Islet precursor cell (in vitro differentiated cells): ENCODE results near the gene HDAC11.
"Not testable (repeated sequence)": the region's sequence is repeated elsewhere in the genome, so short reads cannot be mapped to it uniquely, and the experiment has no call there.

ENCODE experiments used
- DNase-seq: peaks from one replicate; pipeline ENCODE4 v3.0.0-alpha.2; 2018

Gene HDAC11

DNA sequence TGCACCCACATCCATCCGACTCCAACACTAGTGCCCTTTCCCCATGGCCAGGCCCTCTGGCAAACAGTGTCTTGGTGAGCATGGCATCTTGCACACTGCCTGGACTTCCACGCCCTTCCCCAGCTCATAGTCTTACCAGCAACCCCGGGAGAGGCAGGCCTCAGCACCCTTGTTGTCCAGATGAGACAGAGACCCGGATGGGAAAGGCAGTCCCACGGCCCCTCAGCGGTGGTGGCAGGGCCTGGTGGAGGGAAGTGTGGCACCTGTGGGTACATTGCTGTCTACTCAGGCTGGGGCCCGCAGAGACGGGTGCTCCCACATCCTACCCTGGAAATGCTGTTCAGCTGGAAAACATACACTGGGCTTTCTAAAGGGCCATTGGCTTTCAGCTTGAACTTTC lies 28.4 kb downstream of the HDAC11 start:
- no peak for DNase-seq

DNA sequence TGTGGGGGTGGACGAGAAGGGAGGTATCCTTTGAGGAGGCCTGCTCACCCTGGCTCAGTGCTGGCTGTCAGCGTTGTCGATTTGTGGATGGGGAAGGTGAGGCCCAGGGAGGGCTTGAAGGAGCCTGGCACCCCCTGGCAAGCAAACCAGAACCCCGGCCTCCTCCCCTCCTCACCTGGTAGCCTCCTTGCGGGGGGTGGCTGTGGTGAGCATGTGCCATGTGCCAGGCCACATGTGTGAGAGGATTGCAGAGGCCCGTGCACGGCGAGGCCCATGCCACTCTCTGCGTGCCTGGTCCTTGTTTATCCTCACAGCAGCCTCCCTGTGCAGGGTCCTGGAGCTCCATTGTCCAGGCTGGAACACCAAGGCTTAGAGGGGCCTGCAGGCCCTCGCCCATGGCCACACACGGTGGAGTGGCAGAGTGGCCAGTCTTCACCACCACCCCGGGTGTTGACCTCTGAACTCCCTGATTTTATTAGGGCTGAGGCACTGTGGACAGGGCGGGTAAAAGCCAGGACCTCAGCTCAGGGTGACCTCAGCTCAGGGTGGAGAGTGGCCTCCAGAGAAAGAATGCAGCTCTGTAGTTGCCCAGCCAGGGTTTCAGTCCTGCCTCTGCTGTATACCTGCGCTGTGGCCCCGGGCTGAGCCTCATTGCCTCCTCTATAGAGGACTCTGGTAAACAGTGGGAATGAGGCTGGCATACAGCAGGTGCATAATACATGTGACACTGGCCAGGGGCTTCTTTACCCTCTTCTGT lies 29.1 kb downstream of the HDAC11 start:
- peak; percentile 59 for DNase-seq

DNA sequence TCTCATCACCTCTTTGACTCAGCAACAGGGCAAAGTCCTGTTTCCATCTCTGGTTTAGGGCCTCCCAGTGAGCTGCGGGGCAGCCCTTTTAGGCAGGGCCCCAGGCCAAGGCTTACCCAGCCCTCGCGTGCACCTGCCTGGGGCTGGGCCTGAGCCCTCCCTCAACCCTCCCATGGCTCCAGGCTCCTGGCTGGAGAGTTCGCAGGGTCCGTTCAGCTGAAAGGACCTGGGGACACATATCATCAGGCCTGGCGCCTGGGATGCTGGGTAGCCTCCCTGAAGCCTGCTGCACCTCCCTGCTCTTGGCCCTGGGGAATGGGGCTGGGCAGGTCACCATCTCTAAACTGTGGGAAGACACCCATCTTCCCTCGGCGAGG lies 29.7 kb downstream of the HDAC11 start:
- no peak for DNase-seq

DNA sequence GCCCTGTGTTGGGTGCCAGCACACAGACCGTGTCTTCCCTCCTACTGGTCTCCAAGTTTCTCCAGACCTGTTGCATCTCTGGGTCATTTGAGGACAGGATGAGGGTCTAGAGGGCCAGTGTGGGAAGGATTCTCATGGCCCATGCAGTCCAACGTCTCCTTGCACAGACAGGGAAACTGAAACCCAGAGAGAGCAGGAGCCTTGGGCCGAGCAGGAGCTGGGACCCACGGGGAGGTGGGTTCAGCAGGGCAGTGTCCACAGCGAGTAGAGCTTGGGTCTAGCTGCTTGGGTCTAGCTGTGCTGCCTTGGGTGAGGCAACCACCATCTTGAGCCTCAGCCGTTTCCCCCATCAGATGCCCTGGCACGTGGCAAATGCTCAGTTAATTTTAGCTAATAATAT lies 32.3 kb downstream of the HDAC11 start:
- DNase-seq, result no peak

DNA sequence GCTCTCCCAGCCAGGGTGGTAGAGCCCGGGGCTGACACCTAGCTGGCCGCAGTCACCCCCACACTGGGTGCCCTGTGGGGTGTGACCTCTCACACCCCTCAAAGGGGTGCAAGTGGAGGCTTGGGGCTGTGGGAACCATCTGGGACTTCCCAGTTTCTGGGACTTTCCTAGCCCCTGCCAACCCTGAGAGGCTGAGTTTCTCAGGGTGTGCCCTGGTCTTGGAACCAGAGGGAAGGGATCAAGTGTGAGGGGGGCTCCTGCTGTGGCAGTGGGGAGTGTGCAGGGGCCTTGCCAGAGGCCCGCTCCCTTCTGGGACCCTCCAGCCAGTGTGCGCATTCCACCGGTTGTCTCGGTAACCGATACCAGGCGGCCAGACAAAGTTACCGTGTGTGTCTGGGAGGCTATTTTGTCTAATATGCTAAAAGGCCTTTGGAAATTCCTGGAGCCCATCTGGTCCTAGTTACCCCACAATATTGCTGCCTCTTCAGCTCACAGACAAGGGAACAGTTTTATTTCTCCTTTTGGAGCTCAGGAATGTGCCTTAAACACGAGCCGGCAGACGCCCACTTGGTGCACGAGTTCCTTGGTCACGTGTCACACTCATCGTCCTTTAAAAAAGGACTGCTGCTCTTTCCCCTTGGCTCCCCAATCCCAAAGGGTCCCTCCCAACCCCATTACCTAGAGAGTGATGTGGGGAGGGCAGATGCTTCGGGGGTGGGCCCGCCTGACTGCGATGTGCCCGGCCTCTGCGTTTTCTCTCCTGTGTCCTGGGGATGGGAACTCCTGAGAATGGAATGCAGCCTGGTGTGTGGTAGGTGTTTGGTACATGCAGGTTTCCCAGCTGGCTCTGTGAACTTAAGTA lies 33.2 kb downstream of the HDAC11 start:
- peak; percentile 82 for DNase-seq

DNA sequence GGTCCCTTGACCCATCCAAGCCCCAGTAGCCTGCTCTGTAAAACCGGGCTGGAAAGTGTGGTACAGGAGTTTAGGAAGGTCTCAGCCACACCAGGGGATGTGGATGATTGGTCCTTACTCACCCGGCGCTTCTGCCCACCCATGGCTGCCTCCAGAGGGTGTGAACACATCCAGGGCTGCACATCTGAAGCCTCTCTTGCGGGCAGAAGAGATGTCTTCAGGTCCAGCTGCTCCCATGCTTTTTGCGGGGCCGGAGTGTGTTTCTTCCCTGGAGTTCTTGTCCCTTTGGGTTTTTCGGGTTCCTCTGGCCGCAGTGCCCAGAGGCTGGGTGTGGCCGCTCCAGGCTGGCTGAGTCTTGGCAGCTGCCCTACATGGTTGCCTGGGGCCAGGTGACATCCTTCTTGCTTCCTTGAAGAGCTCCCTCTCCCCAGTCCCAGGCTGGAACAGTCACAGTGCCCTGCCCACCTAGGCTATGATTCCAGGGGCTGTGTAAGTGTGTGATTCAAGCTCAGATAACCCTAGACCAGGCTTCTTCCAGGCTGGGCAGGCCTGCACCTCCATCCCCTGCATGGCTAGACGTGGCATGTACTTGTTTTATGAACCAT lies 33.9 kb downstream of the HDAC11 start:
- DNase-seq, result no peak

DNA sequence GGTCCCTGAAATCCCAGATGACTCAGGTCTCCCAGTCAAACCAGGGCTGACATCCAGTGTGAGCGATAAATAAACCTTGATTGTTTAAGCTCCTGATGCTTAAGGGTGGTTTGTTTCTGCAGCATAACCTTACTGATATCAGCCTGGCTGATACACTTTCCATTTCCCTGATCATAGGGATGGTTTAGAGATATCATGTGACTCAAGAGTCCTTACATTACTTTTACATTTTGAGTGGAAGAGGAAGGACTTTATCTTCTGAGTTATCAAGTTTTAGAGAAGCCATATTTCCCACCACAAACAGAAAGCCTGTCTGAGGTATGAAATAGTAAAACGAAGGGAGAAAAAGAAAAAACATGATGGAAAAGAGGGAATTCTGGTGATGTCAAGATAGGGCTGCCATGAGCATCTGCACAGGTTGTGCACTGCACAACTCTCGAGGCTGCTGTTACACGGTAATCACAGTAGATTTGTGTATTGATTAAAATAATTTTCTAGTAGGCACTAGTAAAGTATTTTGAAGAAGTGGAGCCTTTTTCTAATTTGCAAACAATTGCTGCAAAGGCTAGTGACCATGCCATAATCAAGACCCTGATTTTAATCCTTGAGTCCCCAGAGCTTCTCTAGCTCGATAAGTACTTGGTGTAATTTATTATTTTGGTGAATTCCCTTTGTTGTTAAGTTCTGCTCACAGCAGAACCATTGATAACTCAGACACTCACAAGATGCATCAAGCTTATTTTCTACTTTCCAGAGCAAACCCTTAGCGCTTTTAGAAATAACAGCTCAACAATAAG lies 34.7 kb downstream of the HDAC11 start:
- no peak for DNase-seq

DNA sequence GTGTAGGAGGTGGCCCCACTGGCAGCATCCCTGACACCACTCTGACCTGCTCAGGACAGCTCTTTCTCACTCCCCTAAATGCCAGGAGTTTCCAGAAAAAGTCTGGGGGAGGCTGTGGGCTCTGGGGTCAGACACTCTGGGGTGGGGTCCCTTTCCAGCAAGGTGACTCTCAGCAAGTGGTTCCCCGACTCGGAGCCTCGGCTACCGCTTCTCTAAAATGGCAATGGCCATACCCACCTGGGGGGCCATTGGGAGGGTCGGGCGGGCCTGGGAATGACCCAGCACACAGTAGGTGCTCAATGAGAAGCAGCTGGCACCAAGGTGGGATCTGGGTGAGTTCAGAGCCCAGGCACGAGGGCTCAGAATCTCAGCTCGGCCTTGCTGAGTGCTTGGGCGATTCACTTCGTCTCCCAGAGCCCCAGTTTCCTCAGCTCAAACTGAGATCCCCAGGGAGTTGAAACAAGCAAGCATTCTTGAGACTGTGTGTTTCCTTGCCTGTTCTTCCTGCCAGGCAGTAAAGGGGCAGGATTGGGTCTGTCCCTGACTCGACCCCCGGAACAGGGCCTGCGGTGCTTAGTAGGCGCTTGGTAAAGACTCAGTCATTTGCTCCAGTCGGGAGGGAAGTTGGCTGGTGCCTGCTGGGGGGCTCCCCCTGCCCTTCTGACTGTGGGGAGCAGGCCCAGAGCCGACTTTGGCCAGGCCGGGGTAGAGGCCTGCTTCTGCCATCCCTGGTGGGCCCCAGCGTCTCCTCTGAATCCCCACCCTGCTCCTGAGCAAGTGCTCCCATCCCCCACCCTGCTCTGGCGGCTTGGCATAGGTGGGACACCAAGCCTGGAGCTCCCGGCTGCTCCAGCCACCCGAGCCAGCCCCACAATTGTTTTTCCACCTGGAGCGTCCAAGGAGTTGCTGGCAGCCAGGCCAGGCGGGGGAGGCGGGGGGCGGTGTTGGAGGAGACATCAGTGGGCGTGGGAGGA lies 36.0 kb downstream of the HDAC11 start:
- no peak for DNase-seq

DNA sequence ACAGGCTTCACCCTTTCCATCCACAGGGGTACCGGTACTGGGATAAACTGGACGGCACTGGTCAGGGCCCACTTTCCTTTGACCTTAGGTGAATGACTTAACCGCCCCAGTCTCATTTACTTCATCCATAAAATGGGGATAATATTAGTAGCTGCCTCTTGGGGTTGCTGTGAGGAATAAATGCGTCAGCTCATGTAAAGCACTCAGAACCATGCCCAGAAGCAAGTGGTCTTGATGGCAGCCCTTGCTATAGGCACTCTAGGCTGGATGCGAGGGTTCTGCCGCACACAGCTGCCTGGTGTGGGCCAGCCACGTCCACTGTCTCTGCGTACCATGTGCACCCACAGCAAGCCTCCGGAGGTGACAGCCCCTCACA lies 36.6 kb downstream of the HDAC11 start:
- DNase-seq, result no peak

DNA sequence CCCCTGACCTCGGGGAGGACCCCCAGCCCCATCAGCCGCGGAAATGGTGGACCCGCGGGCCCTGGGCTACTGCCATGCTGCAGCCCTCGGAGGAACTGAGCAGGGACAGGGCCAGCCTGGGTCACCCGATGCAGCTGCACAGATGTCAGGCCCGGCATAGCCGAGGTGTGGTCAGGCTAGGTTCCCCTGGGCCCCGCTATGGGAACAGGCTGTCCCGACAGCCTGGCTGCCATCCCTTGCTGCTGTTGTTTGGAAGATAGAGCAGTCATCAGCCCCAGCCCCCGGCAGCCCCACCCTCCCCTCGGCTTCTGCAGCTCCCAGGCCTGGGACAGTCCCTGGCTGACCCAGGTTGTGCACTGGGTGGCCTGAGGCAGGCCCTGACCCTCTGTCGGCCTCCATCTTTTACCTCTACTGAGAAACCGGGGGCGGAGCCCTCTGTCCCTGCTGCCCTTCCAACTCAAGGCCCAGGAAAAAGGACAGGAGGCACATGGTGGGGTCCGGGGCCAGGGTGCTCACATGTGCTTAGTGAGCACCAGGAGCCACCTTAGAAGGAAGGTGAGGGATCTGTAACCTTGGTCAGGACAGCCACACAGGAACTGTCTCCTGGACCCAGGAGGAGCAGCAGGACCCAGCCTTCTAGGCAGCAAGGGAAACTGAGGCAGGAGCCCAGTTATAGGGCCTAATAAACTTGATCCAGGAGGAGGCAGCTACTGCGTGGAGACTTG lies 37.3 kb downstream of the HDAC11 start:
- DNase-seq, result no peak

DNA sequence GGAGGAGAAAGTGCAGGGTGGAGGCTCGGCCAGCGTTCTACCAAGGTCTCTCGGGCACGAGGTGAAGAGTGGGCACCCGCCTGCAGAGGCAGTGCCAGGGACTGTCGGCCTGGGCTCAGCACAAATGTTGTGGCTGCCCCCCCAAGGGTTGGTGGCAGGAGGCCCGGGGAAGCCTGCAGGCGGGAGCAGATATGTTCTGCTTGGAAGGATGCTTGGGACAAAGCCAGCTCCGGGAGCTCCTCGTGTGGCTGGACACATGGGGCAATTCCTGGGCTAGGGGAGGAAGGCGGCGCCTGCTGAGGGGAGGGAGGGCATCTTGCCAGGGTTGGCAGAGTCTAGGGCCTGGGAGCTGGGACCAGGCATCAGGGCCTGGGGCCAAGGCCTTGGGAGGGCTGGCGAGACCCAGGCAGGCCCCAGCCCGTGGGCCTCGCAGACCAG lies 38.4 kb downstream of the HDAC11 start:
- no peak for DNase-seq

DNA sequence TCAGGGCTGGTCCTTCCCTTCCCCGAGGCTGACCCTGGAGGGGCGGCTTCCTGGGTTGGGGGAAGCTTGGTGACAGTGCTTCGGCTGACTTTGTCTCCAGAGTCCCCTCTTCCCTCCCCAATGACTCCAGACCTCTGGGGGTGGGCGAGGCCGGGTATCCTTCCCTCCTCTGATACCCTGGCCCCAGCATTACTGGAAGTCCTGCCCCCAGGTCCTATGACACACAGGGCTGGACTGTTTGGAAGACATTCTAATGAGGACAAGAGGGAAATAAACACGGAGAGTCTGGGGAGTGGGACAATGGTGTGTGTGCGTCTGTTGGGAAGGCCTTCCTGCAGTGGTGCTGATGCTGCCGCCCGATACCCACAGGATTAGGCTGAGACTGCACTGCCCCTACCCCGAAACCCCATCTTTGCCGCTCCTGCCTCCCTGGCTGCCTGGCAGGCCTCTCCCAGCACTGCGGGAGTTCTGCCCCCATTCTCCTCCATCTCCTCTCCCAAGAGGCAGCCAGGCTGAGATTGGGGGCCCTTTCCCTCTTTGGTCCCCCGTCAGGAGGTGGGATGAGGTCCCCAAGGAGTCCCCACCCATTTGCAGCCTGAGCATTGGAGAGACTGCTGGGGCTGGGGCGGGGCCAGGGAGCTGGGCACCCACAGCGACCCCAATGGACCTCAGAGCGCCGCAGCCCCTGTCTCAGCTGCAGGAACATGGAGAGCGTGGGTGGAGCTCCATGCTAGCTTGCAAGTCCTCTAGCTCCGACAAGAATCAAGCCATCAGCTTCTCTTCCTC lies 39.1 kb downstream of the HDAC11 start:
- DNase-seq, result no peak

DNA sequence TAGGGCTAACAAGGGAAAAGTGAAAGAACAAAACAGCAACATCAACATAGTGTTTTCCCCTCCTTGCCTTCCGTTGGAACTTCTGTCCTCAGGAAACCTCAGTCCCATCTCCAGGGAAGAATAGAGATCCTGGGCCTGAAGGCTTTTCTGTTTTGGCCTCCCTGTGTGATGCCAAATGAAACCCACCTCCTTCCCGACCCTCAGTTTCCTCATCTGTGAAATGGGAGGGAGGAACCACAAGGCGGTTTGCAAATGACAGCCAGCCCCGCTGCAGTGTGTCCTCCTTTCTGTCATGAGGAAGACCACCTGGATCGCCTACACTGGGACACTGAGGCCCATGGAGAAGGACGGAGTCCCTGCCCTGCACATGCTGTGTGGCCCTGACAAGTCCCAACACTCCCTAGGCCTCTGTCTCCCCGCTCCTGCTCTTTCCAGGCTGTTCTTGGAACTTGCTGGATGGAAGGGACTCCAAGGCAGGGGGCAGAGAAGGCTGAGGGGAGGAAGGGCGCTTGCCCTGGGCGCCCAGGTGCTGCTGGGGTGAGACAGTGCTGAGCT lies 40.3 kb downstream of the HDAC11 start:
- no peak for DNase-seq

DNA sequence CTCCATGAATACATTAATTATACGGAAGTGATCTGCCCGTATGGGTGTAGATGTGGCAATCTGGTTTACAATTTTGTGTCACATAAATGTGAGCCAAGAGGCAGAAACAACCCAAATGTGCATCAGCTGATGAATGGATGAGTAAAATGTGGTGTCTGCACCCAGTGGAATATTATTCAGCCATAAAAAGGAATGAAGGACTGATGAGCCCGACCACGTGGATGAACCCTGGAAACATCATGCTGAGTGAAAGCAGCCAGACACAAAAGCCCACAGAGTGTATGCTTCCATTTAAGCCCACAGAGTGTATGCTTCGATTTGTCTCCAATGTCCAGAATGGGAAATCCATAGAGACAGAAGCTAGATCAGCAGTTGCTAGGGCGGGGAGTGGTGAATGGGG lies 41.2 kb downstream of the HDAC11 start:
- DNase-seq, result no peak

DNA sequence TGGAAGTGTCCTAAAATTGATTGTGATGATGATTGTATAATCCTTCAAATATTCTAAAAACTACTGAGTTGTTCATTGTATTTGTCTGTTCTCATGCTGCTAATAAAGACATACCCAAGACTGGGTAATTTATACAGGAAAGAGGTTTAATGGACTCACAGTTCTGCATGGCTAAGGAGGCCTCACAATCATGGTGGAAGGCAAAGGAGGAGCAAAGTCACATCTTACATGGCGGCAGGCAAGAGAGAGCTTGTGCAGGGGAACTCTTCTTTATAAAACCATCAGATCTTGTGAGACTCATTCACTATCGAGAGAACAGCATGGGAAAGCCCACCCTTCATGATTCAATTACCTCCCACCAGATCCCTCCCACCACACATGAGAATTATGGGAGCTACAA lies 41.6 kb downstream of the HDAC11 start:
- not testable (repeated sequence) for DNase-seq

DNA sequence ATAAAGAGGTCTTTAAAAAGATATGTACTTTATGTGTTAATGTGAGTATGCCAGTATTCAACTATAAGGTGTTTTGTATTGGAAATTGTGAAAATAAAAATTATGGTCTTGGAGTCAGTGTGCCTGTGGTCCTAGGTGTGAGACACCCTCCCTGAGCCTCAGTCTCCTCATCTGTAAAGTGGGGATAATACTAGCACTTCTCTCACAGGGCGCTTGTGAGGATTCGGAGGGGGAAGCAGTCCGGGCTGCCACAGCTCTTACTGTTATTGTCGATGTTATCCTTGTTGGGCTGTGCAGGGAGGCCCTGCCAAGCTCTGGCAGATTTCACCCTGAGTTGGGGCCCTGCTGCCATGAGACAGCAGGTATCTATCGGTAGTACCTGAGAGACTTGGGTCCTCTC lies 42.1 kb downstream of the HDAC11 start:
- DNase-seq, result no peak

DNA sequence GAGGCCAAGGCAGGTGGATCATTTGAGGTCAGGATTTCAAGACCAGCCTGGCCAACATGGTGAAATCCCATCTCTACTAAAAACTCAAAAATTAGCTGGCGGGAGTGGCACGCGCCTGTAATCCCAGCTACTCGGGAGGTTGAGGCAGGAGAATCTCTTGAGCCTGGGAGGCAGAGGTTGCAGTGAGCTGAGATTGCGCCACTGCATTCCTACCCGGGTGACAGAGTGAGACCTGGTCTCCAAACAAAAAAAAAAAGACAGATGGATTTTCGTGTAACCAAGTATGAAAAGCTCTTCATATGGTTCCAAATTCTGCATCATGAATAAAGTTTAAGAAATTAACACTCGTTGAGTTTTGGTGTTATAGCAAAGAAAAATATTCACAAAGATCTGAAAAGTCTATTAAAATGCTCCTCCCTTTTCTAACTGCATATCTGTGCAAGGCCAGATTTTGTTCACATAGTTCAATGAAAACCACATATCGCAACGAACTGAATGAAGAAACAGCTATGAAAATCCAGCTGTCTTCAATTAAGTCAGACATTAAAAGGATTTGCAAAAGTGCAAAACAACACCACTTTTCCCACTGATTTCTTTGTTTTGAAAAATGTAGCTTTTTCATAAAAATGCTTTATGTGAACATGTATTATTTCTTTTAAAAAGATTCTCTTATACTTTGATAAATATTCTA lies 45.0 kb downstream of the HDAC11 start:
- DNase-seq, result no peak

DNA sequence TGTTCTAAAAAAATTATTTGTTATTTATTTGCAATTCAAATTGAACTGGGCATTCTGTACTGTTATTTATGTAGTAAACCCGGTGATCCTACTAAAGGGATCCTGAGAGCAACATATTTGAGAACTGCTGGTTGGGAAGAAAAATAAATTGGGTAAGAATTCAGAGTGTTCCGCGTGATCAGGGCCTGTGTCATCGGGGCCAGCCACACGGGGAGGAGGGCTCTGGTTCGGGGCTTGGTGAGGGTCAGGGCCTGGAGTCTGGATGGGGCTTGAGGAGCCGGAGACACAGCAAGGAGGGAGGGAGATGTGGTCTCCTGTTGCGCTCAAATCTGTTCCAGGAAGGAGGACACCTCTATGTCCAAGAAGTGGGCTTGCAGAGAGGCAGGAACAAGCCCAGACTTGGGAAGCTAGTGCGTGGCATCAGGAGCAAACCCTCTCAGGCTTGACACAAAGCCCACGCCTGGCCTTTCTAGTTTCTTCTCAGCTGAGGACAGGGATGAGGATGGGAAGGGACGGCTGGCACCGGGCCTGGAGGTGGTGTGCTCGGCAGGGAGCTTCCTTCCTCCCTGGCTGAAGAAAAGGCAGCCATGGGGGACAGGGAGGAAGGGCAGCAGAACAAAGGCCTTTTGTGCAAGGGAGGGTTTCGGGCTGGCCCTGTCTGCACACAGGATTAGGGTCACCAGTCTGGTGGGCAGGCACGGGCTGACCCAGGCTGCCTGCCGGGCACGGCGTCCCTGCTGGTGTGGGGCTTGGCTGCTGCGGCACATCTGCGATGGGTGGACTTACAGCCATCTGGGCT lies 45.9 kb downstream of the HDAC11 start:
- DNase-seq, result no peak

DNA sequence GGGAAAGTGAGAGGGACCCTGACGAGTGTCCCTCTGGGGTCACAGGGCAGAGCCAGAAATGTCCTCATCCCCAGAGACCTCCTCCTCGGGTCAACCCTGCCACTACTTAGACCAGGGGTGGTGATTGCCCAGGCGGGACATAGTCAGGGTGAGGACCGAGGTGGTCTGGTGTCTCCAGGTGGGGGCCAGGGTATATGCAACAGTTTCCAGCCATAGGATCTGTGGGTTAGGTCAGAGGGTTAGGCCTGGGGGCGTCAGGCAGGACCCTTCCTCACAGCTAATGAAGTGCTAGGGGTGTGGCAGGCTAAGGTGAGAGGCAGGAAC lies 46.5 kb downstream of the HDAC11 start:
- no peak for DNase-seq
